NCI-H1105 (cell line): ENCODE data around the gene GALR1.

Experiments
- DNase-seq: peaks from one replicate; lab custom pipeline; 2025; lab: John Stamatoyannopoulos, UW

GALR1 gene

DNA sequence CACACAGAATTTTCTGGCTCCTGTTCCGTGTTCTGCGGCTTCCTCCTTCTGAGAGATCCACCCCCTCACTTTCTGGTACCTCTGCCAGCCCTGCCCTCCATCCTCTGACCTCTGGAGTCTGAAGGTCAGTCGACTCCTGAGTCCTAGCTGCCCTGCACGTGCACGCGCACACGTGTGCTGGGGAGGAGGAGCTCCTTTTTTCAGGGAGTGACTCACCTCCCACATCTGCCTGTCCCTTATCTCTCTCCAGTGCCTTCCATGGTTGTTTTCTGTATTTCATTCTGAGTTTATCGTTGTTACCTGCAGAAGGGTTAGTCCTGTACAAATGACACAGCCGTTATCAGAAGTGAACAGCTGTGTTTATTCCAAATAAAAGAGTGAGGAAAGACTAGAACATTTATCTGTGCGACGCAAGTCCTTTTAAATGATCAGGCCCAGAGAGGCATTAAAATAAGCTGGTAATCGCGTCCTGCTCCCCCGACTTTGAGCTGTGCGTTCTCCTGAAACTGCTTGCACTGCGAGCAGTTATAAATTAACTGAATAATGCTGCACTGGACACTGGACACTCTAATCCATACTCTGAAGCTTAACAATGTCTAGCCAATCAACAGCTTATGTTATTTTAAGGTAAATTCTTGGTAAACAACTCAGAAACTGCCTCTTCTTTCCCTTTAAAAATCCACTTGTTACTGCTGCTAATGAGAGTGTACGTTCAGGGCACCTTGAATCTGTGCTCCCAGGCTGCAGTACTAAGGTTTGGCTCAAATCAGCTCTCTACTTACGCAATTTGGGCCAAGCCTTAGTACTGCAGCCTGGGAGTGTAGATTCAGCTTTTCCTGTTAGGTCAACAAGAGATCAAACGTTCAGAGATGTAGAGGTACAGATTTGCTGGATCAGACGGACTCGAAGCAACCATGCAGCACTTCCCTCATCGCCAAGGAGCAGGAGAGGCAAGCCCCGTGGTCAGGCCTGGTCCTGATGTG is 72.5 kb downstream of the GALR1 start:
- no peak for DNase-seq

DNA sequence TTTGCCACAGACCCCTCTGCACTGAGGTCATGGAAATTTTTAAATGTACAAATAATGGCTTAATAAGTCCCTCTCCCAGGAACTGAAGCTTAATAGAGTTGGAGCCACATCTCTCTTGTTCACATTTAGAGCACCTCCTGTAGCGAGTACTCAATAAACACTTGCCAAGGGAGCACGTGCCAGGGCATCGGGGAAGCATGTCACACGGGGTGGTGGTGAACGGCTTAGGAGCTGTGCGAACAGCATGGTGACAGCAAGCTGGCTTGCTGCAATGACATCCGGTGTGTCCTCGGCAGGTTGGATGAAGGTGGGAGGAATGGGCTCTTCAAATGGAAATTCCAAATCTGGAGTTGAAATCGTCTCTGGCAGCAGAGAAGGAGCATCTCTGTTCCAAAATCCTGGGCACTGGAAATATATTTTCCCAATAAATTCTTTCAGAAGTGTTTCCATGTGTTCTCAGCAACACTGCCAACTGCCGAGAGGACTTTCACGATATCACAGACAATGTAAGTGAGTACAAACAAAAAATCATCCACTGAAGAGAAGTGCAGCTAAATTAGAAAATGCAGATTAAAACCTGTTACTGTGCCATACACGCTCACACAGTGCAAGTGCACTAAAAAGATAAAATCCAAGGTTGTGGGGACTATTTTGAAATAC is 74.1 kb downstream of the GALR1 start:
- DNase-seq, result no peak
